IMR-90 (cell line): ENCODE results near the gene PSMG3. TPM values are rescaled to one million over a fixed set of nuclear protein-coding genes. Genes with fewer than 3 reads are reported as not detected.
A peak's percentile ranks its signal among the peaks of the same experiment; 100 is the strongest.

Source experiments
- ATAC-seq: fragments of 200-7000 bp; cut with Tn5 transposase; 2 replicates; pipeline ENCODE4 v1.9.1; 2020; ENCODE audit warnings: low read depth, mild to moderate bottlenecking, moderate library complexity
- BruUV-seq: library from RNA; stranded (reverse); fragments of 400-500 nt; replicated peaks from 2 replicates; lab custom pipeline; 2021; lab: Mats Ljungman, UMichigan
- CTCF ChIA-PET: fragments of 300-600 bp; formaldehyde crosslinking; extraction: SDS; loops from one replicate; lab custom pipeline; 2021; ENCODE audit warnings: antibody characterized with exemption; lab: Yijun Ruan, JAX
- POLR2A ChIA-PET: fragments of 300-600 bp; sonication (Branson Sonifier 250); formaldehyde crosslinking; loops from one replicate; lab custom pipeline; 2022; ENCODE audit warnings: antibody characterized with exemption; ENCODE audit not compliant: unreplicated experiment; lab: Charles Lee
- DNase-seq: peaks from one replicate; pipeline ENCODE4 v3.0.0; 2013
- H2AFZ ChIP-seq: replicated peaks from 2 replicates; pipeline ENCODE3; 2013; ENCODE audit warnings: low read length, mild to moderate bottlenecking; ENCODE audit not compliant: poor library complexity
- H2AK5ac ChIP-seq: 2 replicates; pipeline ENCODE4 v1.6.1; 2013; ENCODE audit warnings: low read depth, low read length, inconsistent platforms
- H2AK9ac ChIP-seq: replicated peaks from 2 replicates; pipeline ENCODE3; 2013; ENCODE audit warnings: mild to moderate bottlenecking, low read depth, low read length, moderate library complexity; ENCODE audit not compliant: poor library complexity
- H2BK120ac ChIP-seq: 2 replicates; pipeline ENCODE4 v1.6.1; 2013; ENCODE audit warnings: low read depth, low read length, inconsistent platforms
- H2BK15ac ChIP-seq: 3 replicates; pipeline ENCODE4 v1.6.1; 2013; ENCODE audit warnings: low read depth, low read length, inconsistent platforms
- H2BK20ac ChIP-seq: 2 replicates; pipeline ENCODE4 v1.6.1; 2013; ENCODE audit warnings: low read depth, mild to moderate bottlenecking, inconsistent platforms, low read length, moderate library complexity
- H2BK5ac ChIP-seq: 2 replicates; pipeline ENCODE4 v1.6.1; 2013; ENCODE audit warnings: mild to moderate bottlenecking, low read depth, low read length, inconsistent platforms; ENCODE audit not compliant: poor library complexity, severe bottlenecking
- H3K14ac ChIP-seq: replicated peaks from 2 replicates; pipeline ENCODE4 v1.6.1; 2013; ENCODE audit warnings: low read depth, low read length, inconsistent platforms
- H3K18ac ChIP-seq: 2 replicates; pipeline ENCODE4 v1.6.1; 2013; ENCODE audit warnings: low read depth, low read length, control low read depth
- H3K23ac ChIP-seq: 2 replicates; pipeline ENCODE4 v1.6.1; 2013; ENCODE audit warnings: low read depth, low read length, inconsistent platforms
- H3K27ac ChIP-seq: 2 replicates; pipeline ENCODE4 v1.5.1; 2013; ENCODE audit warnings: mild to moderate bottlenecking, control low read depth, low read length; ENCODE audit not compliant: insufficient read depth
- H3K27me3 ChIP-seq: 2 replicates; pipeline ENCODE4 v1.6.1; 2013; ENCODE audit warnings: low read length; ENCODE audit not compliant: control insufficient read depth, insufficient read depth
- H3K36me3 ChIP-seq: 2 replicates; pipeline ENCODE4 v1.6.1; 2013; ENCODE audit warnings: low read length, mixed read lengths; ENCODE audit not compliant: control insufficient read depth, insufficient read depth
- H3K4ac ChIP-seq: 2 replicates; pipeline ENCODE4 v1.6.1; 2013; ENCODE audit warnings: low read depth, low read length, inconsistent platforms
- H3K4me1 ChIP-seq: 2 replicates; pipeline ENCODE4 v1.6.1; 2013; ENCODE audit warnings: low read length, mixed read lengths; ENCODE audit not compliant: control insufficient read depth, insufficient read depth
- H3K4me2 ChIP-seq: 2 replicates; pipeline ENCODE4 v1.6.1; 2013; ENCODE audit warnings: low read depth, mild to moderate bottlenecking, control low read depth, low read length, moderate library complexity
- H3K4me3 ChIP-seq: 2 replicates; pipeline ENCODE4 v1.5.1; 2013; ENCODE audit warnings: low read depth, mild to moderate bottlenecking, control low read depth, low read length, moderate library complexity; ENCODE audit not compliant: insufficient read depth
- H3K56ac ChIP-seq: 2 replicates; pipeline ENCODE4 v1.6.1; 2013; ENCODE audit warnings: low read length, inconsistent platforms; ENCODE audit not compliant: insufficient read depth; ENCODE audit errors: extremely low read depth
- H3K79me1 ChIP-seq, 2 experiments: 2 replicates each; pipeline ENCODE4 v1.6.1; 2013; ENCODE audit warnings: low read length in 2 of 2, inconsistent platforms in 1 of 2, low read depth in 1 of 2
- H3K9ac ChIP-seq: 2 replicates; pipeline ENCODE4 v1.6.1; 2013; ENCODE audit warnings: low read depth, low read length, control low read depth
- H3K9me1 ChIP-seq: 2 replicates; pipeline ENCODE4 v1.6.1; 2013; ENCODE audit warnings: low read length, inconsistent platforms; ENCODE audit not compliant: insufficient read depth
- H3K9me3 ChIP-seq: 2 replicates; pipeline ENCODE4 v1.6.1; 2013; ENCODE audit warnings: low read length; ENCODE audit not compliant: control insufficient read depth, insufficient read depth
- H4K20me1 ChIP-seq: 2 replicates; pipeline ENCODE4 v1.6.1; 2013; ENCODE audit warnings: low read length, inconsistent platforms; ENCODE audit not compliant: insufficient read depth
- H4K5ac ChIP-seq: 2 replicates; pipeline ENCODE4 v1.6.1; 2013; ENCODE audit warnings: mild to moderate bottlenecking, low read depth, low read length, control low read depth
- H4K8ac ChIP-seq, 2 experiments: 2 replicates each; pipeline ENCODE4 v1.6.1; 2013; ENCODE audit warnings: low read depth in 2 of 2, low read length in 2 of 2, control low read depth in 1 of 2, inconsistent platforms in 1 of 2
- H4K91ac ChIP-seq: 2 replicates; pipeline ENCODE4 v1.6.1; 2013; ENCODE audit warnings: low read depth, low read length, inconsistent platforms; ENCODE audit not compliant: insufficient read depth
- BHLHE40 ChIP-seq: fragments of 150-350 bp; IDR thresholded peaks from 2 replicates; pipeline ENCODE4 v1.6.1; 2016; ENCODE audit warnings: mild to moderate bottlenecking, low read depth, low read length
- CEBPB ChIP-seq: IDR thresholded peaks from 2 replicates; pipeline ENCODE4 v1.6.1; 2012; ENCODE audit warnings: low read depth, low read length, improper control_type of control experiment
- CHD1 ChIP-seq: IDR thresholded peaks from 2 replicates; pipeline ENCODE4 v1.6.1; 2012; ENCODE audit warnings: low read depth, low read length, improper control_type of control experiment
- CTCF ChIP-seq: conservative IDR thresholded peaks from 2 replicates; pipeline ENCODE4 v1.5.1; 2012; ENCODE audit warnings: mild to moderate bottlenecking, low read depth, low read length, improper control_type of control experiment
- FOS ChIP-seq: fragments of 150-350 bp; IDR thresholded peaks from 2 replicates; pipeline ENCODE4 v1.6.1; 2016; ENCODE audit warnings: low read depth, low read length
- MAFK ChIP-seq: IDR thresholded peaks from 2 replicates; pipeline ENCODE4 v1.6.1; 2012; ENCODE audit warnings: low read depth, low read length, improper control_type of control experiment
- MAZ ChIP-seq: IDR thresholded peaks from 2 replicates; pipeline ENCODE4 v1.6.1; 2012; ENCODE audit warnings: low read depth, mild to moderate bottlenecking, low read length, improper control_type of control experiment, moderate library complexity, borderline replicate concordance
- MXI1 ChIP-seq: IDR thresholded peaks from 2 replicates; pipeline ENCODE4 v1.6.1; 2012; ENCODE audit warnings: low read depth, mild to moderate bottlenecking, low read length, moderate library complexity, borderline replicate concordance
- POLR2A ChIP-seq: IDR thresholded peaks from 2 replicates; pipeline ENCODE4 v1.6.1; 2012; ENCODE audit warnings: mild to moderate bottlenecking, low read depth, low read length
- RAD21 ChIP-seq: IDR thresholded peaks from 2 replicates; pipeline ENCODE4 v1.6.1; 2012; ENCODE audit warnings: low read length, improper control_type of control experiment
- RCOR1 ChIP-seq: IDR thresholded peaks from 2 replicates; pipeline ENCODE4 v1.6.1; 2012; ENCODE audit warnings: mild to moderate bottlenecking, low read length, improper control_type of control experiment; ENCODE audit not compliant: insufficient replicate concordance
- RFX5 ChIP-seq: IDR thresholded peaks from 2 replicates; pipeline ENCODE4 v1.8.0; 2012; ENCODE audit warnings: low read depth, mild to moderate bottlenecking, low read length, moderate library complexity
- SMC3 ChIP-seq: fragments of 150-350 bp; IDR thresholded peaks from 2 replicates; pipeline ENCODE4 v1.6.1; 2016; ENCODE audit warnings: low read depth, mild to moderate bottlenecking, antibody characterized with exemption, low read length, moderate library complexity
- USF2 ChIP-seq: fragments of 150-350 bp; IDR thresholded peaks from 2 replicates; pipeline ENCODE4 v1.6.1; 2017; ENCODE audit warnings: mild to moderate bottlenecking, antibody characterized with exemption, low read length, low read depth
- WGBS, 2 experiments: methylation state at CpG; one replicate each; pipeline versions ENCODE4 v1.1.5 to v1.1.7; 2013; ENCODE audit warnings: missing lambda C conversion rate in 2 of 2; ENCODE audit not compliant: insufficient read length in 1 of 2; ENCODE audit errors: extremely low coverage in 2 of 2; 5-methylcytosine and 5-hydroxymethylcytosine counted together
- dilution Hi-C: fragments of 300-500 bp; cut with HindIII; formaldehyde crosslinking; loops from one replicate; pipeline ENCODE4 v1.14.3; 2018; ENCODE audit warnings: low sequenced_read_pairs; ENCODE audit not compliant: unreplicated experiment
- in situ Hi-C: fragments of 300-500 bp; cut with MboI; formaldehyde crosslinking; loops from 3 replicates; pipeline ENCODE4 v1.14.3; 2019; ENCODE audit warnings: low sequenced_read_pairs, inconsistent platforms, mixed read lengths
- intact Hi-C: fragments of 100-400 bp; cut with micrococcal nuclease; formaldehyde crosslinking; loops from 2 replicates; pipeline ENCODE4 v1.10.0; 2022
- polyA plus RNA-seq, 3 experiments: library from polyadenylated mRNA; depleted of rRNA; stranded (reverse); fragments of >200 nt; gene quantifications; 2 replicates each; pipeline ENCODE4 v1.2.3, GENCODE V29; 2012; ENCODE audit warnings: low replicate concordance in 1 of 3
- total RNA-seq: library from RNA; depleted of rRNA; stranded (reverse); fragments of >200 nt; gene quantifications from 2 replicates; pipeline ENCODE4 v1.2.3, GENCODE V29; 2012

Gene PSMG3
- total and polyA plus RNA-seq, 2 of the 4 experiments (the other 2 are of a cell fraction), result 37.3 to 54.1 TPM

DNA sequence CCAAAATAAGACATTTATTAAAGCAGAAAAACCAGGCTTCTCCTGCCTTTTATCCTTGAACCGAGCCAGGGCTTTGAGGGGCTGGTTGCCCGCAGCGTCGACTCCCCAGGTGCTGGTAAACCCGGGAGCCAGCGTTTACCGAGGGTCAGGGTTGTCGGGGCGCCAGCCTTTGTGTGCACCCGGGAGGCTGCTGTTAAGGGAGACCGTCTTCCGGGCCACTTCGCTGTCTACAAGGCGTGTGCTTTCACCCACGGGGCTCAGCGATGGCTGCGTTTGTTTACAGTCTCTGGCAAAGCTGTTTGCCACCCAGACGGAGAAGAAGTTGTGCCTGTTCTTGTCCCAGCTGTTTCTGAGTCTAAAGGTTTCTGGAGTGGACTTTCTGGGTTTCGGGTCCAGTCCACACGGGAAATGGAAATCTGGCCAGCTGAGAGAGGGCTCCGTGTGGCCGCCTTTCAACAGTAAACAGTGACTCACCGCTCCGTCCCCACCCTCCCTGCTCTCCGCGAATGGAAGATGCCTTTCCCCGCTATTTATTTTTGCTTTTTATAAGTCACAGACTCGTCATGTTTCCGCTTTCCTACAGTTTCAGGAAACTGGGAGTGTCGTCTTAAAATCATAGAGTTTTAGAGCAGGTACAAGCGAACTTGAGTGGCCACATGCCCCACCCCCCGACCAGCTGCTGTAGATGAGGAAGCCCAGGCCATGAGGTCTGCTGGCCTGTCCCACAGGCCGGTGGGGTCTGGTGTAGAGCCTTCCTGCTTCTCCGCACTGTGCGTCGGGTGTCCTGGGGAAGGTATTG lies 37.2 kb downstream of the PSMG3 start (continued):
- TF ChIP-seq MAZ (peak; percentile 73; the same call in 1 of the 2 replicates), RFX5 (no peak)

- in situ Hi-C loops, result no loop called here
- Histone ChIP-seq H4K5ac (no peak overlapping the region), H3K9me1 (peaks cover 9% of the 10 kb centered on the region), H2AFZ (no peak overlapping the region), H3K4me1 (peaks cover 34% of the 10 kb centered on the region), H3K14ac (0 out of 2 replicates have a peak overlapping the region, but pooled peaks have one; percentile 70), H3K27me3 (no peaks in the 10 kb centered on the region), H3K9me3 (no peaks in the 10 kb centered on the region), H3K27ac (peak overlapping the region; percentile 95), H3K4me2 (peak overlapping the region; percentile 85), H4K8ac (peak overlapping the region; percentile 5 to 70; a peak in 3 of 4 replicates), H3K23ac (peak overlapping the region; percentile 85), H3K4me3 (peak overlapping the region; percentile 43), H2BK15ac (peak overlapping the region; percentile 71; the same call in 2 of the 3 replicates), H2BK20ac (peak overlapping the region; percentile 12; the same call in 1 of the 2 replicates), H2BK5ac (peak overlapping the region; percentile 89), H2AK9ac (peak overlapping the region; percentile 80), H3K9ac (peak overlapping the region; percentile 85), H3K56ac (peak overlapping the region; percentile 88), H3K79me1 (peaks cover 0 to 42% of the 10 kb centered on the region in 2 experiments; a peak in 2 of 4 replicates), H3K18ac (peak overlapping the region; percentile 54; the same call in 1 of the 2 replicates), H3K4ac (peak overlapping the region; percentile 89), H4K91ac (peak overlapping the region; percentile 89), H3K36me3 (no peaks in the 10 kb centered on the region), H2AK5ac (peak overlapping the region; percentile 97), H2BK120ac (peak overlapping the region; percentile 86; the same call in 1 of the 2 replicates), H4K20me1 (peaks cover 32% of the 10 kb centered on the region)
- ATAC-seq, result no peak
- TF ChIP-seq USF2, result no peak
- no peak for TF ChIP-seq MAZ
- no peak for TF ChIP-seq RCOR1
- TF ChIP-seq FOS, result no peak
- no peak for TF ChIP-seq CHD1
- no peak for TF ChIP-seq CEBPB
- no peak for TF ChIP-seq MAFK
- TF ChIP-seq RFX5, result no peak
- TF ChIP-seq SMC3, result no peak
- no peak for TF ChIP-seq POLR2A
- TF ChIP-seq RAD21, result no peak
- no peak for TF ChIP-seq BHLHE40
- no peak for TF ChIP-seq MXI1
- TF ChIP-seq CTCF, result no peak
- TSS peak; percentile 53 for BruUV-seq
- no peak for DNase-seq
- intact Hi-C loops, result no loop called here
- POLR2A ChIA-PET, result no interaction called here
- WGBS, 2 experiments, result no CpG with 5 or more reads among the region's 10 CpGs
- dilution Hi-C loops, result no loop called here
- CTCF ChIA-PET, result no interaction called here
Observed at GRCh38 chr7:1531979-1532455, 37.8 kb downstream of the PSMG3 start.
